HG03097 (cell line): Measurements from ENCODE around the gene COL23A1.

Source experiments
- ATAC-seq: cut with Tn5 transposase; IDR thresholded peaks from one replicate; pipeline ENCODE4 v1.9.1; 2021; ENCODE audit not compliant: unreplicated experiment, low FRiP score

The COL23A1 gene

DNA sequence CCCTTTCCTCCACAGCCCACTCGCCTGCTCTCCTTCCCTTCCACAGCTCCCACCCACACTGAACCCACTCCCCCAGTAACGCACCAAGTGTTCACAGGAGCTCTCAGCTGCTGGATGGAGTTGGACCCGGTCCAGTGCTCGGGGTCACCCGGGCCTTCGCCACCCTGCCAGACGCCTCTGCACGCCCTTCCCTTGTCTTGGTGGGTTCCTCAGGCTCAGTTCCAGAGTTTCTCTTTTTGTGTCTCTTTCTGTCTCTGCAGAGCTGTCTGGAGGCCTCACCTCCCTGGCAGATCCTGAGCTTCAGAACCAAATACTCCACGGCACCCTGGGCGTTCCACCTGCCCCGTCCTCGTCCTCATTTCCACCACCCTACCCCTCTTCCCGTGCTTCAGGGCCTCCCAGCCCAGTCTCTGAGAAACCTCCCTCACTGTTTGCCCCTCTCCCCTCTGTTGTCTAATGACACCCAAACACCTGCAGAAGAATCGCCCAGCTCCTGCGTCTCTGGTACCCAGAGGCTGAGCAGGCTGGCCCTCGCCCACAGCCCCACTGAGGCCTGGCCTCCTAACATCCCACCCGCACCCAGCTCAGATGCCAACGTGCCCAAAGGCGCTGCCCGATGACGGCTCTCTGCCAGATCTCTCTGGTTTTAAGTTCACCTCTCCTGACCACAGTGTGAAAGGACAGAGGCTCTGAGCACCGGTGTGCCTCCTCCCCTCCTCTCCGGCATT is 74.3 kb downstream of the COL23A1 start:
- ATAC-seq, result no peak

DNA sequence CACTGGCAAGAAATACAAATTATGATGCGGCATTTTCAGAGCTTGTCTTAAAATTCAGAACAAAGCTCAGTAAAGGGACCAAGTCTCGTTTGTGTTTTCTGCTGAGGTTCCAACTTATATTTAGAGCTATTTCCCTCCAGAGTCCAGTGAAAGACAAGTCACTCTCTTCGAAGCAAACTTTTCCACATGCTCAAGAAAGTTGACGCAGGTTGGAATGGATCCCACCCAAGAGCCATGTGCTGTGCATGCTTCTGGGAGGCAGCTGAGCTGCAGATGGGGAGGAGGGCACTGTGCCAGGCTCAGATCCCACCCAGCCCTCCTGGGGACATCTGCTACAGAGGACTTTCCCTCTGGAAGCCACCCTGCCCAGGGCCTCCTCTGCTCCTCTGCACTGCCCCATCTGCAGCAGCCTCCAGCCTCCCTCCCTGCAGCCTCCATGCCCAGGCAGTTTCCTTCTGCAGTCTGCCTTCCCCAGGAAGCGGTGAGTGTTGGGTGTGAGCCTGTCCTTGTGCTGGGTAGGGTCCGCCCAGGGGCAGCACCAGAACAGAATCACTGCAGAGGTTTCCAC is 75.3 kb downstream of the COL23A1 start:
- no peak for ATAC-seq

DNA sequence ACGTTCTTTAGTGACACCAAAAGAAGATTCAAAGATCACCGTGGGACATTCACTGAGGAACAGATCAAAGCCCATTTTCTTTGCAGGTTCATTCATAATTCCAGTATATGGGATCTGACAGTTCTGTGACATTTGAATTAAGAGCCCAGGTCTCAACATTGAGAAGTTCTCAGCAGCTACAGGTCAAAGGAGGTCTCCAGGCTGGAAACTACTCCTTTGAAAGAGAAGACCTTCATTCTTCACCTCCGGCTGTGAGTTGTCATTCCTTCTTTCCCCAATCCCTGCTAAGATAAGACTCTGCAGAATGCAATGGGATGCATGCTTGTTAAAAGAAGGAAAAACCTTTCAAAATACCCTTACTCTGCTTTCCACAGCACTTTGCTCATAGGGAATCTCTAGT is 79.0 kb downstream of the COL23A1 start:
- ATAC-seq, result no peak

- no peak for ATAC-seq
Observed at GRCh38 chr5:178509491-178510057, 80.6 kb downstream of the COL23A1 start.

DNA sequence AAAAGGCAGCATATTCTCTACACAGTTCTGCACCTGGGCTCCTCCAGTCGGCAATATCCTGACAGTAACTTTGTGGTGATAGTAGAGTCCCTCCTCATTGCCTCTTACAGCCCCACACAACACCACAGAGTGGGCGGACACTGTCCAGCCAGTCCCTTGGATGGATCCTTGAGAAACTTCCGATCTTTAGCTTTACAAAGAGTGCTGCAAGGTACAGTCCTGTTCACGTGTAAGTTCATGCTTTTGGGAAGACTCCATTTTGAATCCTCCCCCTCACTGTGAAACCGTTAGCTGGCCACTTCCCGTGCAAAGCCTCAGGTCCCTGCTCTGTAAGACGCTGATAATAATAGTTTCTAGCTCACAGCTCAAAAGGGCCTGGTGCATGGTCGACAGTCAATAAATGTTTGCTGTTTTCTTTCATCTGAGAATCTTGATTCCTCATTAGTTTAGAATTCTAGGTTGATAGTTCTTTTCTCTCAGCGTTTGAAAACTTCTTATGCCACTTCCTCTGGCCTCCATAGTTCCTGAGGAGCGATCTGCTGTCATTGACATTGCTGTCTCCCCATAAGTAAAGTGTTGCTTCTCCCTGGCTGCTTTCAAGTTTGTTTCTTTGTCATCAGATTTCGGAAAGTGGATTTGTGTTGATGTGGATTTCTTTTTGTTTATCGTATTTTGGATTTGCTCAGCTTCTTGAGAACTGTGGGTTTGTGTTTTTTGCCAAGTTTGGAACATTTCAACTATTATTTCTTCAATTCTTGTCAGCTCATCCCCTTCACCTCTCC is 82.9 kb downstream of the COL23A1 start:
- no peak for ATAC-seq

DNA sequence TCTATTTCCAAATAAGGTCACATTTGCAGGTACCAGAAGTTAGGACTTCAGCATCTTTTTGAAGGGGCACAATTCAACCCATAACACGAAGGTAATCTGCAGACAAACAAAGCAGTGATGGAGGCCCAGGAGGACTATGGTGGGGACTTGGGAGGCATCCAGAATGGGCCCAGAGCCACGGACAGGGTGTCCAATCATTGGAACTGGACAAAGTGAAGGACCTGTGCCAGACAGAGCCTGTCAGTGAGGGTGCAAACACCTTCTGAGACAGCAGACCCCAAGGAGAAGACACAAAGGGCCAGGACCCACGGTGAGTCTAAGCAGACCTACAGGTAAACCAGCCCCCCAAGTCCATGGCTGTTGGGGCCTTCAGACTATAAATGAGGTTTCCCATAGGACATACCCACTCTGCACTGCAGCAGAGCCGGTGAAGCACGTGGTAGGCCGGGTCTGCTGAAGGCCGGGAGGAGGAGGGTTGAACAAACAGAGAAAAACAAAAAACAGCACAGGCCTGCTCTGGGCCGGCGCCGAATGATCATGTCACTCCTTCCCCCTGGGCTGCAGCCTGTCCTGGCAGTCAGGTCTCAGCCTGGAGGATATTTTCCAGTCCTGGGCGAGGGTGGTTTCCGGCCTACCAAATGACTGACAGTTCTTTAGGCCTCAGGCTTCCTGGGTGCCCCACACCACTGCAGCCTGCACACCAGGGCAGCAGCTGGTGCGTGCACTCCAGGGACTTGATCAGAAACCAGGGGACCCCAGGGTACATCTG is 84.4 kb downstream of the COL23A1 start:
- no peak for ATAC-seq

- no peak for ATAC-seq
Observed at GRCh38 chr5:178504340-178504960, 85.7 kb downstream of the COL23A1 start.

DNA sequence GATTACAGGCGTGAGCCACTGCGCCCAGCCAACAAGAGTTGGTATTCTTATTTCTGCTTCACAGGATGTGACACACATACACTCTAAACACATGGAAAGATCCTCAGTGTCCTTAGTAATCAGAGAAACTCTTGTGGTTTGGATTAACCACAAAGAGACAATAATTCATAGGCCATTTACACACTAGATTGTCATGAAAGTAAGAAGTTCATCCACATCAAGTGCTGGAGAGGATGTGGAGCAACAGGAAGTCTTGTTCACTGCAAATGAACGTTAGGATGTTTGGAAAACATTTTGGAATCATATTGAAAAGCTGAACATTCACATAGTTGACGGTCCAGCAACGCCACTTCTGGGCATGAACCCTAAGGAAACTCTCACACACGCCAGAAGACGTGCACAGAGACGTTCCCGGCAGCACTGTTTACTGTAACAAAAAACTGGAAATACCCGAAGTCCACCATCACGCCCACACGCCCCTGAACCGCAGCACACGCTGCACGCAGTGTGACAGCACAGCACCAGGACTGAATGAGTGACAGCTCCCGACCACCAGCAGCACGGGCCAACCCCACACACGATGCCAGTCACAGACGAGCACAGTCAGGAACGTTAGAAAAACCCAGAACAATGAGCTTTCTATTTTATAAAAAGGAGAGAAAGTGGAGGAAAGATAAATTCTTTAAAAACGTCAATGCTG is 87.6 kb downstream of the COL23A1 start:
- ATAC-seq, result no peak

DNA sequence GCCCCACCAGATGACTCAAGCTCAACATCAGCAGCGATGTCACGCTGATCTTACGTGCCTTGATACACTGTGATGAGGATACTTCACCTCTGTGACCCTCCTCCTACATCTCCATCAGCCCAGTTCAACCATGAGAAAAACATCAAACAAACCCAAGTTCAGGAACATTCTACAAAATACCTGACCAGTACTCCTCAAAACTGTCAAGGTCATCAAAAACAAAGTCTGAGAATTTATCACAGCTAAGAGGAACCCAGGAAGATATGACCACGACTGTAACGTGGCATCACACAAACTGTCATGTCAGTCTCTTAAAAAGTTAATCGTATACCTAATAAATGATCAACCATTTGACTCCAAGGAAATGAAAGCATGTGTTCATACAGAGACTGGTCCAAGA is 90.8 kb downstream of the COL23A1 start:
- ATAC-seq, result no peak

GRCh38 chr5:178496642-178497041 is 93.6 kb downstream of the COL23A1 start:
- no peak for ATAC-seq

DNA sequence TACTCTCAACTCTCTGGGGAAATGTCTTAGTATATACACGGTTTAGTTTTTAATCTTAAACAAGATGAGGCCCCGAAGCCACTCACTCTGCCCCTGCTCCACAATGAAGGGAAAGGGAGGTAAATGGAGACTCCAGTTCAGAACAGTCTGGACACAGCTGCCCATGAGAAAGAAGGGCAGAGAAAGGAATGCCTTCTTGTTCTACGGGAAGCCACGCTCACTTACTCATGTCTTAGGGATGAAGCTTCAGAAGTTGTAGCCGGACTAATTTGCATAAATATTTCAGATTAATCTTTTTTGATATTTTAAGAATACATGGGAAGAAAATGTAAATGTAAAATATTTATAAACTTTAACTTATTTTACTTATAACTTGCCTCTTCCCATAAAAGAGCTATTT is 94.0 kb downstream of the COL23A1 start:
- no peak for ATAC-seq

DNA sequence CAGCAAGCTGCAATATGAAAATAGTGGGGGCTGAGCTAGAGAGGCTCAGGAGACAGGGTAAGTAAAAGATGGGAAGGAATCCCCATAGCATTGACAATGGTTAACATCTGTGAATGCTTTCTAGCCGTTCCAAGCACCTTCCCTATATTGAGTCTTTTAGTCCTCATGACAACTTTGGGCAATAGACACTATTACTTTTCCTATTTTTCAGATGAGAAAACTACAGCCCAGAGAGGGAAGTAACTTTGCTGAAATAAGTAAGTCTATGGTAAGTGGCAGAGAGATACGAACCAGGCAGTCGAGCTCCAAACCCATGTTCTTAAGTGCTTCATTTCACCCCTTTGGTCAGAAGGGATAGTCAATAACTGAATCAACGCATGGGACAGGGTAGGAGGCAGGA is 94.5 kb downstream of the COL23A1 start:
- no peak for ATAC-seq

- no peak for ATAC-seq
Observed at GRCh38 chr5:178492278-178492677, 97.9 kb downstream of the COL23A1 start.

GRCh38 chr5:178490935-178491652 is 99.1 kb downstream of the COL23A1 start:
- ATAC-seq, result no peak

- no peak for ATAC-seq
Observed at GRCh38 chr5:178489271-178489976, 100.8 kb downstream of the COL23A1 start.

DNA sequence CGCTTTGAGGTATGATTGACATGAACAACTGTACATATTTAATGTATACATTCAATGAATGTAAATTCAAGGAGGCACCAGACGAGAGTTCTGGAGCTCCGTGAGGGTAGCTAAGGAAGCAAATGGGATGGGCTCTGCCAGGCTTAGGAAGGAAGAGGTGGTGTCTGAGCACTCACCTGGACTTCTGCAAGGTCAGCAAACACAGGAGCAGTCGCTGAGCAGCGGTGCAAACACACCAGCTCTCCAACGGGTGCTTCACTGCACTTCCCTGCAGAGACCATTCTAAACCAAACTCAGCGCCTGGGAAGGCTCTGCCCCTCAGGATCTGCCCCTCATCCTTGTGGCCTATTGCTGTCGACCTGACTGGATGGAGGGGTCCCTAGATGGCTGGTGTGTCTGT is 101.5 kb downstream of the COL23A1 start:
- no peak for ATAC-seq

GRCh38 chr5:178487911-178488600 is 102.1 kb downstream of the COL23A1 start:
- ATAC-seq, result no peak
